Neuronal stem cell (in vitro differentiated cells): ENCODE measurements around the gene MOB1A.
"Not testable (repeated sequence)": the region's sequence is repeated elsewhere in the genome, so short reads cannot be mapped to it uniquely, and the experiment has no call there.

Source experiments
- DNase-seq: peaks from one replicate; pipeline ENCODE4 v3.0.0-alpha.2; 2013; ENCODE audit warnings: low spot score
- H2AFZ ChIP-seq: one replicate; pipeline ENCODE4 v1.6.1; 2013; ENCODE audit warnings: mild to moderate bottlenecking, low read length, inconsistent platforms
- H2AK5ac ChIP-seq: 2 replicates; pipeline ENCODE4 v1.6.1; 2013; ENCODE audit warnings: low read depth, mild to moderate bottlenecking, inconsistent platforms, low read length, moderate library complexity, mixed read lengths
- H2BK120ac ChIP-seq: 2 replicates; pipeline ENCODE4 v1.6.1; 2013; ENCODE audit warnings: low read depth, mild to moderate bottlenecking, inconsistent platforms, low read length, moderate library complexity, mixed read lengths
- H2BK12ac ChIP-seq: one replicate; pipeline ENCODE4 v1.6.1; 2013; ENCODE audit warnings: low read length, inconsistent platforms
- H2BK15ac ChIP-seq: 2 replicates; pipeline ENCODE4 v1.6.1; 2013; ENCODE audit warnings: mild to moderate bottlenecking, low read length, inconsistent platforms, mixed read lengths
- H2BK5ac ChIP-seq: one replicate; pipeline ENCODE4 v1.6.1; 2013; ENCODE audit warnings: inconsistent platforms, mild to moderate bottlenecking, low read length, moderate library complexity
- H3K14ac ChIP-seq: one replicate; pipeline ENCODE4 v1.6.1; 2013; ENCODE audit warnings: low read length, inconsistent platforms
- H3K18ac ChIP-seq: 2 replicates; pipeline ENCODE4 v1.6.1; 2013; ENCODE audit warnings: low read length, inconsistent platforms
- H3K23ac ChIP-seq: 2 replicates; pipeline ENCODE4 v1.6.1; 2013; ENCODE audit warnings: low read depth, mild to moderate bottlenecking, mixed read lengths, low read length, inconsistent platforms; ENCODE audit not compliant: poor library complexity
- H3K27ac ChIP-seq: replicated peaks from 3 replicates; pipeline ENCODE4 v1.5.1; 2013; ENCODE audit warnings: low read length, inconsistent platforms
- H3K27me3 ChIP-seq, 3 experiments: 2 replicates each; pipeline ENCODE4 v1.6.1; 2013; ENCODE audit warnings: low read length in 3 of 3, mild to moderate bottlenecking in 2 of 3, inconsistent platforms in 1 of 3, low read depth in 1 of 3, mixed read lengths in 1 of 3, moderate library complexity in 1 of 3; ENCODE audit not compliant: control insufficient read depth in 3 of 3, insufficient read depth in 3 of 3
- H3K36me3 ChIP-seq, 2 donors: replicated peaks in 1 of 2; 2 replicates each; pipeline ENCODE4 v1.6.1; 2013; ENCODE audit warnings: low read length in 2 of 2; ENCODE audit not compliant: control insufficient read depth in 2 of 2, insufficient read depth in 2 of 2
- H3K4ac ChIP-seq: 2 replicates; pipeline ENCODE4 v1.6.1; 2013; ENCODE audit warnings: inconsistent platforms, mild to moderate bottlenecking, low read length, moderate library complexity
- H3K4me1 ChIP-seq, 2 donors: 1 replicate in 1 of 2; 2 replicates in 1 of 2; pipeline ENCODE4 v1.6.1; 2013; ENCODE audit warnings: low read length in 2 of 2, low read depth in 1 of 2; ENCODE audit not compliant: control insufficient read depth in 2 of 2, insufficient read depth in 1 of 2
- H3K4me2 ChIP-seq: one replicate; pipeline ENCODE4 v1.6.1; 2013; ENCODE audit warnings: mild to moderate bottlenecking, low read length, inconsistent platforms; ENCODE audit not compliant: insufficient read depth, poor library complexity, severe bottlenecking
- H3K4me3 ChIP-seq, 2 donors: 2 replicates each; pipeline ENCODE4 v1.5.1; 2013; ENCODE audit warnings: low read length in 2 of 2, mild to moderate bottlenecking in 2 of 2, inconsistent platforms in 1 of 2, moderate library complexity in 1 of 2
- H3K79me1 ChIP-seq: one replicate; pipeline ENCODE4 v1.6.1; 2013; ENCODE audit warnings: low read depth, mild to moderate bottlenecking, inconsistent platforms, low read length, moderate library complexity
- H3K9ac ChIP-seq: one replicate; pipeline ENCODE4 v1.6.1; 2013; ENCODE audit warnings: mild to moderate bottlenecking, low read depth, low read length, inconsistent platforms; ENCODE audit not compliant: poor library complexity
- H3K9me3 ChIP-seq, 2 donors: replicated peaks in 1 of 2; 2 replicates each; pipeline versions ENCODE3 to v1.6.1; 2013; ENCODE audit warnings: low read length in 2 of 2, mild to moderate bottlenecking in 2 of 2, inconsistent platforms in 1 of 2, low read depth in 1 of 2, mixed read lengths in 1 of 2, moderate library complexity in 1 of 2; ENCODE audit not compliant: control insufficient read depth in 2 of 2, insufficient read depth in 1 of 2
- H4K8ac ChIP-seq: one replicate; pipeline ENCODE4 v1.6.1; 2013; ENCODE audit warnings: low read depth, mild to moderate bottlenecking, inconsistent platforms, low read length, moderate library complexity
- H4K91ac ChIP-seq: one replicate; pipeline ENCODE4 v1.6.1; 2013; ENCODE audit warnings: low read length, low read depth, mild to moderate bottlenecking, inconsistent platforms; ENCODE audit not compliant: poor library complexity
- WGBS, 2 donors: extraction: QIAGEN DNeasy Blood & Tissue Kit; methylation state at CpG; one replicate each; pipeline ENCODE4 v1.1.7; 2013; ENCODE audit warnings: missing lambda C conversion rate in 2 of 2, mixed read lengths in 1 of 2; ENCODE audit not compliant: insufficient read length in 2 of 2, insufficient replicate concordance in 1 of 2; ENCODE audit errors: extremely low coverage in 2 of 2; 5-methylcytosine and 5-hydroxymethylcytosine counted together

MOB1A gene

GRCh38 chr2:74186706-74187105 is 8.0 kb upstream of the MOB1A start:
- not testable (repeated sequence) for H2BK5ac ChIP-seq, H2AFZ ChIP-seq, H2BK12ac ChIP-seq, H3K79me1 ChIP-seq, H3K4me3 ChIP-seq, H2BK120ac ChIP-seq, H2BK15ac ChIP-seq, H2AK5ac ChIP-seq, H3K9ac ChIP-seq, H4K91ac ChIP-seq, H3K4me1 ChIP-seq, H3K14ac ChIP-seq, H3K9me3 ChIP-seq, H3K23ac ChIP-seq, H3K27ac ChIP-seq, H3K27me3 ChIP-seq, DNase-seq, H3K4me2 ChIP-seq, H3K18ac ChIP-seq, H3K4ac ChIP-seq, H3K36me3 ChIP-seq, H4K8ac ChIP-seq
- no CpG with 5 or more reads among the region's 15 CpGs for WGBS, 2 donors

GRCh38 chr2:74186038-74186437 is 7.4 kb upstream of the MOB1A start:
- Histone ChIP-seq H2BK12ac (no peak overlapping the region), H3K4me3 (no peak overlapping the region), H3K9me3 (no peaks in the 10 kb centered on the region), H3K4ac (no peak overlapping the region), H3K18ac (no peak overlapping the region), H3K4me1 (peaks cover 0 to 5% of the 10 kb centered on the region in 2 donors), H2BK120ac (no peak overlapping the region), H3K9ac (no peak overlapping the region), H3K4me2 (no peak overlapping the region), H3K79me1 (no peaks in the 10 kb centered on the region), H3K36me3 (no peaks in the 10 kb centered on the region), H4K8ac (no peak overlapping the region), H4K91ac (no peak overlapping the region), H3K27me3 (peaks cover 0 to 3% (median 0%) of the 10 kb centered on the region in 3 experiments), H2BK15ac (no peak overlapping the region), H2BK5ac (no peak overlapping the region), H3K23ac (no peak overlapping the region), H3K14ac (no peak overlapping the region), H2AFZ (no peak overlapping the region), H2AK5ac (no peak overlapping the region), H3K27ac (no peak overlapping the region)
- WGBS, 2 donors, result no CpG with 5 or more reads among the region's 9 CpGs
- DNase-seq, result no peak

GRCh38 chr2:74183878-74184277 is 5.2 kb upstream of the MOB1A start:
- H3K4ac ChIP-seq, result no peak overlapping the region
- no peak overlapping the region for H3K14ac ChIP-seq
- H3K4me1 ChIP-seq, result peaks cover 0 to 5% of the 10 kb centered on the region in 2 donors
- DNase-seq, result no peak
- no CpG with 5 or more reads among the region's 2 CpGs for WGBS, 2 donors
- H3K4me3 ChIP-seq, result no peak overlapping the region
- no peaks in the 10 kb centered on the region for H3K27me3 ChIP-seq
- no peak overlapping the region for H3K9ac ChIP-seq
- H2BK120ac ChIP-seq, result no peak overlapping the region
- H3K27ac ChIP-seq, result no peak overlapping the region
- no peaks in the 10 kb centered on the region for H3K36me3 ChIP-seq
- no peak overlapping the region for H2BK12ac ChIP-seq
- no peak overlapping the region for H2BK15ac ChIP-seq
- no peak overlapping the region for H4K8ac ChIP-seq
- H3K79me1 ChIP-seq, result no peaks in the 10 kb centered on the region
- no peak overlapping the region for H4K91ac ChIP-seq
- no peak overlapping the region for H2AFZ ChIP-seq
- no peak overlapping the region for H2BK5ac ChIP-seq
- H3K18ac ChIP-seq, result no peak overlapping the region
- no peak overlapping the region for H3K4me2 ChIP-seq
- no peak overlapping the region for H3K23ac ChIP-seq
- no peak overlapping the region for H2AK5ac ChIP-seq
- H3K9me3 ChIP-seq, result no peaks in the 10 kb centered on the region

GRCh38 chr2:74181739-74182138 is 3.1 kb upstream of the MOB1A start:
- H2BK5ac ChIP-seq, result no peak overlapping the region
- H2BK15ac ChIP-seq, result no peak overlapping the region
- no peak overlapping the region for H3K4ac ChIP-seq
- no peak overlapping the region for H2BK12ac ChIP-seq
- H3K4me1 ChIP-seq, result peaks cover 0 to 3% of the 10 kb centered on the region in 2 donors
- H3K4me2 ChIP-seq, result no peak overlapping the region
- no peak overlapping the region for H3K14ac ChIP-seq
- H3K9me3 ChIP-seq, result peaks cover under 1 to 6% of the 10 kb centered on the region in 2 donors
- no peaks in the 10 kb centered on the region for H3K27me3 ChIP-seq
- WGBS, 2 donors, result no CpG with 5 or more reads among the region's 7 CpGs
- H4K91ac ChIP-seq, result no peak overlapping the region
- H3K4me3 ChIP-seq, result no peak overlapping the region
- no peak overlapping the region for H4K8ac ChIP-seq
- H3K23ac ChIP-seq, result no peak overlapping the region
- H3K9ac ChIP-seq, result no peak overlapping the region
- no peak overlapping the region for H2BK120ac ChIP-seq
- H3K27ac ChIP-seq, result no peak overlapping the region
- no peak for DNase-seq
- no peaks in the 10 kb centered on the region for H3K79me1 ChIP-seq
- peak overlapping the region; percentile 57 for H2AFZ ChIP-seq
- no peak overlapping the region for H2AK5ac ChIP-seq
- H3K36me3 ChIP-seq, result peaks cover under 1 to 6% of the 10 kb centered on the region in 2 donors
- no peak overlapping the region for H3K18ac ChIP-seq
